Measurements from ENCODE around the gene TXNDC11. TPM values are rescaled to one million over a fixed set of nuclear protein-coding genes. Genes with fewer than 3 reads are reported as not detected.

Gene TXNDC11
- total and polyA plus RNA-seq, 4 donors = 64.8 to 78.8 (median 72.2) TPM

DNA sequence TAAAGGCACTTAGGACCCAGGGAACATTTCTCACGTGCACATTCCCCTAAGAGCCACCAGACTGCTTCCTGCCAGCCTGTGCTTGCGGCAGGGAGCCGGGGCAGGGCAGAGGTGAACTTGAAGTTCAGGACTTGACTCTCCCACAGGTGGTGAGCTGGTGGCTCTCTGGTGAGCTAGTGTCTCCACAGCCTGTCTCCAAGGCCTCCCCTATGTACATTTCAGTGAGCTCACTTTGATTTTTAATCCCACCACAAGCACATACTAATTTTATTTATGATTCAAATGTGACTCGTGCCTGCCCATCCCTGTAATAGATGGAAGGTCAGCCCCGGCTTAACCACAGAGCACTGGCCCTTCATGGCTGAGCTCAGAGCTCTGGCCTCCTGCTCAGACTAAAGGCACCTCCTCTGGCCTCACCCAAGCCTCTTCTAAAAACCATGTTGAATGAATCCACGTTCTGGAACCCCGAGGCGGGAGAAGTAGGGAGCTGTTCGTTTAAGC is 65.2 kb downstream of the TXNDC11 start:
- ATAC-seq (ENCODE audit: insufficient read depth, low FRiP score) (no peak), DNase-seq (no peak)
- H3K27me3 ChIP-seq (ENCODE audit: control insufficient read depth in 3 of 3, insufficient read depth in 3 of 3, low read length in 2 of 3) = no peaks in the 10 kb centered on the region
- no peak overlapping the region for H3K27ac ChIP-seq (ENCODE audit: low read depth in 1 of 2, low read length in 1 of 2)
- TF ChIP-seq, protein P1, sequence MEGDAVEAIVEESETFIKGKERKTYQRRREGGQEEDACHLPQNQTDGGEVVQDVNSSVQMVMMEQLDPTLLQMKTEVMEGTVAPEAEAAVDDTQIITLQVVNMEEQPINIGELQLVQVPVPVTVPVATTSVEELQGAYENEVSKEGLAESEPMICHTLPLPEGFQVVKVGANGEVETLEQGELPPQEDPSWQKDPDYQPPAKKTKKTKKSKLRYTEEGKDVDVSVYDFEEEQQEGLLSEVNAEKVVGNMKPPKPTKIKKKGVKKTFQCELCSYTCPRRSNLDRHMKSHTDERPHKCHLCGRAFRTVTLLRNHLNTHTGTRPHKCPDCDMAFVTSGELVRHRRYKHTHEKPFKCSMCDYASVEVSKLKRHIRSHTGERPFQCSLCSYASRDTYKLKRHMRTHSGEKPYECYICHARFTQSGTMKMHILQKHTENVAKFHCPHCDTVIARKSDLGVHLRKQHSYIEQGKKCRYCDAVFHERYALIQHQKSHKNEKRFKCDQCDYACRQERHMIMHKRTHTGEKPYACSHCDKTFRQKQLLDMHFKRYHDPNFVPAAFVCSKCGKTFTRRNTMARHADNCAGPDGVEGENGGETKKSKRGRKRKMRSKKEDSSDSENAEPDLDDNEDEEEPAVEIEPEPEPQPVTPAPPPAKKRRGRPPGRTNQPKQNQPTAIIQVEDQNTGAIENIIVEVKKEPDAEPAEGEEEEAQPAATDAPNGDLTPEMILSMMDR (IDR thresholded peaks at IDR 0.05; ENCODE audit: control extremely low read depth, extremely low read depth) = no peak
- H3K9me3 ChIP-seq (ENCODE audit: control insufficient read depth in 4 of 4, insufficient read depth in 3 of 4, low read length in 3 of 4) = no peaks in the 10 kb centered on the region
- H3K4me1 ChIP-seq (ENCODE audit: control insufficient read depth in 5 of 5, insufficient read depth in 5 of 5, low read length in 5 of 5) = peaks cover 0 to 30% (median 8%) of the 10 kb centered on the region in 5 donors
- peaks cover 7 to 46% (median 30%) of the 10 kb centered on the region in 4 donors for H3K36me3 ChIP-seq (ENCODE audit: control insufficient read depth in 4 of 4, insufficient read depth in 4 of 4, low read length in 4 of 4)
- H3K9ac ChIP-seq (ENCODE audit: insufficient read depth in 1 of 2, low read length in 2 of 2) = no peak overlapping the region
- WGBS, 2 donors = 74 to 77% methylated on average over 9 of the region's 9 CpGs
- no peak overlapping the region for H3K4me3 ChIP-seq

DNA sequence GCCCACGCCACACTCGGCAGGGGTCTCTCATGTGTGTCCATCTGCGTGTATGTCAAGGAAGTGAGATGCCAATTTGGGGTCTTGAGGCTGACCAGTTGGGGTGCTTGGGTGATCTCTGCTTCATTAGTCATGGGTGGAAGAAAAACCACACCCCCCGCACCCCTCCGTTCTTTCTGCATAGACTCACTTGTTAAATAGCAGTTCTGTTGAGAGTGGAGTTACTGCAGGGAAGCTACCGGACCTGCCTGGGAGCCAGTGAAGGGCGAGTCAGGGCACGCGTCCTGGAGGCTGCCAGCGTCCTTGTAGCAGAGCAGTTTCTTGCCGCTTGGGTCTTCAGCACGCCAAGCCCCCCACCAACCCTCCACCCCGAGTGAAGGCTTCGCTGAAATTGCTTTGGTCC is 65.9 kb downstream of the TXNDC11 start:
- 91 to 93% methylated on average over 14 of the region's 14 CpGs for WGBS, 2 donors
- no peak for ATAC-seq (ENCODE audit: insufficient read depth, low FRiP score)
- peaks cover 7 to 45% (median 27%) of the 10 kb centered on the region in 4 donors for H3K36me3 ChIP-seq (ENCODE audit: control insufficient read depth in 4 of 4, insufficient read depth in 4 of 4, low read length in 4 of 4)

DNA sequence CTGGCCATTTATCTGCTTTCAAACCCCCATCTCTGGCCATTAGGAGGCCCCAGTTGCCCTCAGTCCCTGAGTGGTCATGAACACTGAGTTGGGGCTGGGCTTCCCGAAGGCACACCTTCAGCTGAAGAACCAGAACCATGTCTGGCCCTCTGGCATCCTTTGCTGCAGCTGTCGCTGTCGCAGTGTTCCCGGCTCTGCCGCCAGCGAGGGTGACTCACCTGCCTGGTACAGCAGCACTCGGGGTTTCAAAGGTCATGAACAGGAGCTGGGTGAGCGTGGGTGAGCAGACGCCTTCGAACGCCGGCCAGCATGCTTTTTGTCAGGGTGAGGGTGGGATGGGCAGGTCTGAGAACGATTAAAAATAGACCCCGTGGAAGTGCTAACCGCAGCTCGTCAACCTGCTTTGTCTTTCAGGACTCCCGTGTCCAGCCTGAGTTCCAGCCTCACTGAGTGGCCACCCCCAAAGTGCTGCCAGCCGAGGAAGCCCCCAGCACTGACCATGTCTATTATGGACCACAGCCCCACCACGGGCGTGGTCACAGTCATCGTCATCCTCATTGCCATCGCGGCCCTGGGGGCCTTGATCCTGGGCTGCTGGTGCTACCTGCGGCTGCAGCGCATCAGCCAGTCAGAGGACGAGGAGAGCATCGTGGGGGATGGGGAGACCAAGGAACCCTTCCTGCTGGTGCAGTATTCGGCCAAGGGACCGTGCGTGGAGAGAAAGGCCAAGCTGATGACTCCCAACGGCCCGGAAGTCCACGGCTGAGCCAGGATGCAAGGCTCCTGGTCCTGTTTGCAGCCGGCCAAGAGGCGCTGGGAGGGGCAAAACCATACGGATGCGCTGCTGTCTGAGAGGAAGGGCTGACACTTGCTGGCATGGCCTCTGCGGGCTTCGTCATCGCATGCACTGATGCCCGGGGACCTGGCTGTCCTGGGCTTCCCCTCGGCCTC is 66.8 kb downstream of the TXNDC11 start:
- Histone ChIP-seq H3K27me3 (ENCODE audit: control insufficient read depth in 3 of 3, insufficient read depth in 3 of 3, low read length in 2 of 3) (no peaks in the 10 kb centered on the region), H3K27ac (ENCODE audit: low read depth in 1 of 2, low read length in 1 of 2) (peak overlapping the region in 1 of 2 donors; percentile 14), H3K4me3 (no peak overlapping the region), H3K4me1 (ENCODE audit: control insufficient read depth in 5 of 5, insufficient read depth in 5 of 5, low read length in 5 of 5) (peaks cover 0 to 37% (median 8%) of the 10 kb centered on the region in 5 donors), H3K9me3 (ENCODE audit: control insufficient read depth in 4 of 4, insufficient read depth in 3 of 4, low read length in 3 of 4) (no peaks in the 10 kb centered on the region), H3K9ac (ENCODE audit: insufficient read depth in 1 of 2, low read length in 2 of 2) (no peak overlapping the region), H3K36me3 (ENCODE audit: control insufficient read depth in 4 of 4, insufficient read depth in 4 of 4, low read length in 4 of 4) (peaks cover 7 to 43% (median 27%) of the 10 kb centered on the region in 4 donors)
- TF ChIP-seq, protein P1 (IDR thresholded peaks at IDR 0.05; ENCODE audit: control extremely low read depth, extremely low read depth) = no peak
- no peak for ATAC-seq (ENCODE audit: insufficient read depth, low FRiP score)
- no peak for DNase-seq
- 88 to 91% methylated on average over 42 of the region's 42 CpGs for WGBS, 2 donors

More for the DNA sequence above, 65.9 kb downstream of the TXNDC11 start:
- TF ChIP-seq, protein P1 (IDR thresholded peaks at IDR 0.05; ENCODE audit: control extremely low read depth, extremely low read depth) = no peak
- Histone ChIP-seq H3K27ac (ENCODE audit: low read depth in 1 of 2, low read length in 1 of 2) (no peak overlapping the region), H3K9ac (ENCODE audit: insufficient read depth in 1 of 2, low read length in 2 of 2) (no peak overlapping the region), H3K27me3 (ENCODE audit: control insufficient read depth in 3 of 3, insufficient read depth in 3 of 3, low read length in 2 of 3) (no peaks in the 10 kb centered on the region), H3K4me1 (ENCODE audit: control insufficient read depth in 5 of 5, insufficient read depth in 5 of 5, low read length in 5 of 5) (peaks cover 0 to 34% (median 8%) of the 10 kb centered on the region in 5 donors), H3K4me3 (no peak overlapping the region), H3K9me3 (ENCODE audit: control insufficient read depth in 4 of 4, insufficient read depth in 3 of 4, low read length in 3 of 4) (no peaks in the 10 kb centered on the region)
- no peak for DNase-seq
